ENCODE data around the gene INO80.
"Not testable (repeated sequence)": the region's sequence is repeated elsewhere in the genome, so short reads cannot be mapped to it uniquely, and the experiment has no call there.

The INO80 gene

GRCh38 chr15:41151451-41152005 is 35.4 kb upstream of the INO80 start:
- TF ChIP-seq, protein P1, sequence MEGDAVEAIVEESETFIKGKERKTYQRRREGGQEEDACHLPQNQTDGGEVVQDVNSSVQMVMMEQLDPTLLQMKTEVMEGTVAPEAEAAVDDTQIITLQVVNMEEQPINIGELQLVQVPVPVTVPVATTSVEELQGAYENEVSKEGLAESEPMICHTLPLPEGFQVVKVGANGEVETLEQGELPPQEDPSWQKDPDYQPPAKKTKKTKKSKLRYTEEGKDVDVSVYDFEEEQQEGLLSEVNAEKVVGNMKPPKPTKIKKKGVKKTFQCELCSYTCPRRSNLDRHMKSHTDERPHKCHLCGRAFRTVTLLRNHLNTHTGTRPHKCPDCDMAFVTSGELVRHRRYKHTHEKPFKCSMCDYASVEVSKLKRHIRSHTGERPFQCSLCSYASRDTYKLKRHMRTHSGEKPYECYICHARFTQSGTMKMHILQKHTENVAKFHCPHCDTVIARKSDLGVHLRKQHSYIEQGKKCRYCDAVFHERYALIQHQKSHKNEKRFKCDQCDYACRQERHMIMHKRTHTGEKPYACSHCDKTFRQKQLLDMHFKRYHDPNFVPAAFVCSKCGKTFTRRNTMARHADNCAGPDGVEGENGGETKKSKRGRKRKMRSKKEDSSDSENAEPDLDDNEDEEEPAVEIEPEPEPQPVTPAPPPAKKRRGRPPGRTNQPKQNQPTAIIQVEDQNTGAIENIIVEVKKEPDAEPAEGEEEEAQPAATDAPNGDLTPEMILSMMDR (IDR thresholded peaks at IDR 0.05; ENCODE audit: control extremely low read depth, extremely low read depth, low read depth, missing control alignments), result no peak
- ChIA-PET POLR2A (no interaction called here), CTCF (interaction anchor here (1.0 to 1.5 kb wide), 2 partner anchors 189 to 260 kb away, joined by 3 read pairs; no protein-coding TSS in a partner anchor)
- DNase-seq (ENCODE audit: extremely low spot score), result no peak

GRCh38 chr15:41150279-41150678 is 34.2 kb upstream of the INO80 start:
- TF ChIP-seq, protein P1 (IDR thresholded peaks at IDR 0.05; ENCODE audit: control extremely low read depth, extremely low read depth, low read depth, missing control alignments), result no peak
- POLR2A ChIA-PET, result no interaction called here
- DNase-seq (ENCODE audit: extremely low spot score), result no peak
- CTCF ChIA-PET, result interaction anchor here (1.0 kb wide), 1 partner anchor 17 kb away, joined by 3 read pairs; no protein-coding TSS in a partner anchor

GRCh38 chr15:41148065-41148464 is 32.0 kb upstream of the INO80 start:
- POLR2A ChIA-PET, result no interaction called here
- TF ChIP-seq, protein P1 (IDR thresholded peaks at IDR 0.05; ENCODE audit: control extremely low read depth, extremely low read depth, low read depth, missing control alignments), result no peak
- no peak for DNase-seq (ENCODE audit: extremely low spot score)
- CTCF ChIA-PET, result interaction anchor here (1.3 kb wide), 1 partner anchor 37 kb away, joined by 4 read pairs; no protein-coding TSS in a partner anchor

- ChIA-PET POLR2A (no interaction called here), CTCF (no interaction called here)
- TF ChIP-seq, protein P1 (IDR thresholded peaks at IDR 0.05; ENCODE audit: control extremely low read depth, extremely low read depth, low read depth, missing control alignments), result no peak
- no peak for DNase-seq (ENCODE audit: extremely low spot score)
Measured at GRCh38 chr15:41139619-41140018, 23.5 kb upstream of the INO80 start.

DNA sequence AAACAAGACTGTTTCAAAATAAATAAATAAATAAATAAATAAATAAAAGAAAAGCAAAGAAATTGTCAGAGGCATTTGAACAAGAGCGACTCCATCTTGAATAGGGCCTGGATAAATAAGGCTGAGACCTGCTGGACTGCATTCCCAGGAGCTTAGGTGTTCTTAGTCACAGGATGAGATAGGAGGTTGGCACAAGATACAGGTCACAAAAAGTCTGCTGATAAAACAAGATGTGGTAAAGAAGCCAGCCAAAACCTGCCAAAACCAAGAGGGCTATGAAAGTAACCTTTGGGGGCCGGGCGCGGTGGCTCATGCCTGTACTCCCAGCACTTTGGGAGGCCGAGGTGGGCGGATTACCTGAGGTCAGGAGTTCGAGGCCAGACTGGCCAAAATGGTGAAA is 23.0 kb upstream of the INO80 start:
- DNase-seq (ENCODE audit: extremely low spot score); CTCF ChIA-PET: not testable (repeated sequence)

GRCh38 chr15:41135580-41135979 is 19.5 kb upstream of the INO80 start:
- DNase-seq (ENCODE audit: extremely low spot score); POLR2A ChIA-PET: not testable (repeated sequence)
- CTCF ChIA-PET, result interaction anchor here (0.8 kb wide), 1 partner anchor 49 kb away, joined by 3 read pairs; no protein-coding TSS in a partner anchor

More for the DNA sequence above, 23.0 kb upstream of the INO80 start:
- POLR2A ChIA-PET, result not testable (repeated sequence)

- TF ChIP-seq, protein P1 (IDR thresholded peaks at IDR 0.05; ENCODE audit: control extremely low read depth, extremely low read depth, low read depth, missing control alignments), result no peak
- no peak for DNase-seq (ENCODE audit: extremely low spot score)
- POLR2A ChIA-PET, result no interaction called here
Measured at GRCh38 chr15:41133454-41133853, 17.4 kb upstream of the INO80 start.

GRCh38 chr15:41132094-41132493 is 16.0 kb upstream of the INO80 start:
- CTCF ChIA-PET, result interaction anchor here (1.1 to 1.3 kb wide), 2 partner anchors 18 to 22 kb away, joined by 3 to 4 read pairs; no protein-coding TSS in a partner anchor
- DNase-seq (ENCODE audit: extremely low spot score); POLR2A ChIA-PET: not testable (repeated sequence)

More at GRCh38 chr15:41133454-41133853, 17.4 kb upstream of the INO80 start:
- CTCF ChIA-PET, result interaction anchor here (1.1 to 1.4 kb wide), 2 partner anchors 16 to 228 kb away, joined by 3 read pairs; no protein-coding TSS in a partner anchor

Data from GM10248 (cell line).